ENCODE results near the gene GNG8. TPM values are rescaled to one million over a fixed set of nuclear protein-coding genes. Genes with fewer than 3 reads are reported as not detected.
"Not testable (repeated sequence)": the region's sequence is repeated elsewhere in the genome, so short reads cannot be mapped to it uniquely, and the experiment has no call there.

GNG8 gene
- total and polyA plus RNA-seq, 9 donors: 0.70 to 2.7 (median 0.89) TPM; not detected in 5

- Histone ChIP-seq H3K4me1 (ENCODE audit: control insufficient read depth, insufficient read depth, low read length) (peaks cover 46% of the 10 kb centered on the region), H3K27me3 (ENCODE audit: control insufficient read depth, insufficient read depth, low read length) (peaks cover 12% of the 10 kb centered on the region)
- DNase-seq; H3K9me3 ChIP-seq (replicated peaks; ENCODE audit: control insufficient read depth, low read depth, low read length); H3K27ac ChIP-seq (ENCODE audit: low read length); H3K36me3 ChIP-seq (ENCODE audit: control insufficient read depth, insufficient read depth, low read length); H3K4me3 ChIP-seq (ENCODE audit: low read length): not testable (repeated sequence)
- no CpG with 5 or more reads among the region's 7 CpGs for WGBS (ENCODE audit: insufficient coverage)
Measured at GRCh38 chr19:46628970-46629369, 7.0 kb downstream of the GNG8 start.

GRCh38 chr19:46626446-46626845 is 9.6 kb downstream of the GNG8 start:
- no peak overlapping the region for H3K4me3 ChIP-seq (ENCODE audit: low read length)
- peaks cover 43% of the 10 kb centered on the region for H3K4me1 ChIP-seq (ENCODE audit: control insufficient read depth, insufficient read depth, low read length)
- 51% methylated on average over 6 of the region's 14 CpGs for WGBS (ENCODE audit: insufficient coverage)
- H3K27me3 ChIP-seq (ENCODE audit: control insufficient read depth, insufficient read depth, low read length): no peaks in the 10 kb centered on the region
- H3K36me3 ChIP-seq (ENCODE audit: control insufficient read depth, insufficient read depth, low read length): no peaks in the 10 kb centered on the region
- H3K27ac ChIP-seq (ENCODE audit: low read length): peak overlapping the region; percentile 84
- DNase-seq: peak; percentile 58
- H3K9me3 ChIP-seq (replicated peaks; ENCODE audit: control insufficient read depth, low read depth, low read length): no peaks in the 10 kb centered on the region

- Histone ChIP-seq H3K9me3 (replicated peaks; ENCODE audit: control insufficient read depth, low read depth, low read length) (no peaks in the 10 kb centered on the region), H3K27me3 (ENCODE audit: control insufficient read depth, insufficient read depth, low read length) (peaks cover 2% of the 10 kb centered on the region), H3K27ac (ENCODE audit: low read length) (peak overlapping the region; percentile 84), H3K4me3 (ENCODE audit: low read length) (no peak overlapping the region), H3K4me1 (ENCODE audit: control insufficient read depth, insufficient read depth, low read length) (peaks cover 44% of the 10 kb centered on the region), H3K36me3 (ENCODE audit: control insufficient read depth, insufficient read depth, low read length) (no peaks in the 10 kb centered on the region)
- WGBS (ENCODE audit: insufficient coverage): 52% methylated on average over 12 of the region's 12 CpGs
- DNase-seq: no peak
Measured at GRCh38 chr19:46625731-46626130, 10.3 kb downstream of the GNG8 start.

GRCh38 chr19:46624958-46625661 is 10.9 kb downstream of the GNG8 start, which contains the start of gene PTGIR:
Gene PTGIR, minus strand, starts transcription at chr19:46625089. Its CDS starts 864 bp downstream, at chr19:46624225.
- H3K9me3 ChIP-seq (replicated peaks; ENCODE audit: control insufficient read depth, low read depth, low read length): no peaks in the 10 kb centered on the region
- peak; percentile 88 for DNase-seq
- H3K27ac ChIP-seq (ENCODE audit: low read length): peak within 1 kb of the TSS; percentile 84
- H3K4me1 ChIP-seq (ENCODE audit: control insufficient read depth, insufficient read depth, low read length): peaks cover 47% of the 10 kb centered on the region
- H3K27me3 ChIP-seq (ENCODE audit: control insufficient read depth, insufficient read depth, low read length): peaks cover 2% of the 10 kb centered on the region
- WGBS (ENCODE audit: insufficient coverage): 4% methylated on average over 12 of the region's 13 CpGs
- no peaks in the 10 kb centered on the region for H3K36me3 ChIP-seq (ENCODE audit: control insufficient read depth, insufficient read depth, low read length)
- peak within 1 kb of the TSS; percentile 31 for H3K4me3 ChIP-seq (ENCODE audit: low read length)

- Histone ChIP-seq H3K9me3 (replicated peaks; ENCODE audit: control insufficient read depth, low read depth, low read length) (no peaks in the 10 kb centered on the region), H3K27ac (ENCODE audit: low read length) (no peak overlapping the region), H3K4me1 (ENCODE audit: control insufficient read depth, insufficient read depth, low read length) (peaks cover 55% of the 10 kb centered on the region), H3K36me3 (ENCODE audit: control insufficient read depth, insufficient read depth, low read length) (no peaks in the 10 kb centered on the region), H3K27me3 (ENCODE audit: control insufficient read depth, insufficient read depth, low read length) (peaks cover 2% of the 10 kb centered on the region), H3K4me3 (ENCODE audit: low read length) (no peak overlapping the region)
- WGBS (ENCODE audit: insufficient coverage): 89% methylated on average over 35 of the region's 35 CpGs
- DNase-seq: no peak
Measured at GRCh38 chr19:46623915-46624502, 12.0 kb downstream of the GNG8 start.

- Histone ChIP-seq H3K27me3 (ENCODE audit: control insufficient read depth, insufficient read depth, low read length) (peaks cover 2% of the 10 kb centered on the region), H3K4me3 (ENCODE audit: low read length) (no peak overlapping the region), H3K4me1 (ENCODE audit: control insufficient read depth, insufficient read depth, low read length) (peaks cover 66% of the 10 kb centered on the region), H3K27ac (ENCODE audit: low read length) (no peak overlapping the region), H3K9me3 (replicated peaks; ENCODE audit: control insufficient read depth, low read depth, low read length) (no peaks in the 10 kb centered on the region), H3K36me3 (ENCODE audit: control insufficient read depth, insufficient read depth, low read length) (no peaks in the 10 kb centered on the region)
- DNase-seq: no peak
- 67% methylated on average over 4 of the region's 7 CpGs for WGBS (ENCODE audit: insufficient coverage)
Measured at GRCh38 chr19:46622118-46622446, 13.9 kb downstream of the GNG8 start.

- Histone ChIP-seq H3K36me3 (ENCODE audit: control insufficient read depth, insufficient read depth, low read length) (no peaks in the 10 kb centered on the region), H3K27me3 (ENCODE audit: control insufficient read depth, insufficient read depth, low read length) (peaks cover 2% of the 10 kb centered on the region), H3K4me3 (ENCODE audit: low read length) (no peak overlapping the region), H3K27ac (ENCODE audit: low read length) (peak overlapping the region; percentile 15), H3K4me1 (ENCODE audit: control insufficient read depth, insufficient read depth, low read length) (peaks cover 71% of the 10 kb centered on the region), H3K9me3 (replicated peaks; ENCODE audit: control insufficient read depth, low read depth, low read length) (no peaks in the 10 kb centered on the region)
- DNase-seq: no peak
- 52% methylated on average over 16 of the region's 32 CpGs for WGBS (ENCODE audit: insufficient coverage)
Measured at GRCh38 chr19:46621191-46622117, 14.5 kb downstream of the GNG8 start.

GRCh38 chr19:46620716-46621115 is 15.3 kb downstream of the GNG8 start:
- 35% methylated on average over 2 of the region's 6 CpGs for WGBS (ENCODE audit: insufficient coverage)
- Histone ChIP-seq H3K4me3 (ENCODE audit: low read length) (no peak overlapping the region), H3K4me1 (ENCODE audit: control insufficient read depth, insufficient read depth, low read length) (peaks cover 64% of the 10 kb centered on the region)

GRCh38 chr19:46620267-46620666 is 15.7 kb downstream of the GNG8 start:
- Histone ChIP-seq H3K4me1 (ENCODE audit: control insufficient read depth, insufficient read depth, low read length) (peaks cover 59% of the 10 kb centered on the region), H3K27ac (ENCODE audit: low read length) (peak overlapping the region; percentile 15), H3K4me3 (ENCODE audit: low read length) (no peak overlapping the region), H3K9me3 (replicated peaks; ENCODE audit: control insufficient read depth, low read depth, low read length) (no peaks in the 10 kb centered on the region), H3K36me3 (ENCODE audit: control insufficient read depth, insufficient read depth, low read length) (no peaks in the 10 kb centered on the region), H3K27me3 (ENCODE audit: control insufficient read depth, insufficient read depth, low read length) (peaks cover 2% of the 10 kb centered on the region)
- no peak for DNase-seq
- WGBS (ENCODE audit: insufficient coverage): 76% methylated on average over 3 of the region's 3 CpGs

More at GRCh38 chr19:46620716-46621115, 15.3 kb downstream of the GNG8 start:
- H3K9me3 ChIP-seq (replicated peaks; ENCODE audit: control insufficient read depth, low read depth, low read length): no peaks in the 10 kb centered on the region
- H3K27ac ChIP-seq (ENCODE audit: low read length): peak overlapping the region; percentile 15
- H3K36me3 ChIP-seq (ENCODE audit: control insufficient read depth, insufficient read depth, low read length): no peaks in the 10 kb centered on the region
- peaks cover 2% of the 10 kb centered on the region for H3K27me3 ChIP-seq (ENCODE audit: control insufficient read depth, insufficient read depth, low read length)
- DNase-seq: no peak

Measured in muscle of leg (tissue), 11 donors.